Hematopoietic multipotent progenitor cell treated with erythropoietin and hydrocortisone succinate and interleukin-3 and kit ligand, for 6 days (in vitro differentiated cells): ENCODE measurements around the gene TMEM169.
A peak's percentile ranks its signal among the peaks of the same experiment; 100 is the strongest.
"Not testable (repeated sequence)": the region's sequence is repeated elsewhere in the genome, so short reads cannot be mapped to it uniquely, and the experiment has no call there.

Experiments
- DNase-seq: peaks from one replicate; pipeline ENCODE4 v3.0.0-alpha.2; 2015

The TMEM169 gene

GRCh38 chr2:216134958-216135541, 53.3 kb downstream of the TMEM169 start:
- DNase-seq, result no peak

- DNase-seq, result peak; percentile 55
These were observed 58.2 kb downstream of the TMEM169 start for GRCh38 chr2:216139884-216140283.

- not testable (repeated sequence) for DNase-seq
These were observed 59.8 kb downstream of the TMEM169 start for GRCh38 chr2:216141516-216141915.

GRCh38 chr2:216142540-216142939, 60.8 kb downstream of the TMEM169 start:
- DNase-seq, result no peak

GRCh38 chr2:216144372-216144771, 62.7 kb downstream of the TMEM169 start:
- DNase-seq, result no peak

GRCh38 chr2:216144857-216145256, 63.1 kb downstream of the TMEM169 start:
- no peak for DNase-seq

GRCh38 chr2:216146573-216146972, 64.9 kb downstream of the TMEM169 start:
- DNase-seq, result no peak

- DNase-seq, result no peak
These were observed 65.7 kb downstream of the TMEM169 start for GRCh38 chr2:216147172-216148131.

- DNase-seq, result no peak
These were observed 67.3 kb downstream of the TMEM169 start for GRCh38 chr2:216148983-216149382.

- DNase-seq, result no peak
These were observed 68.0 kb downstream of the TMEM169 start for GRCh38 chr2:216149741-216150140.

- peak; percentile 18 for DNase-seq
These were observed 69.8 kb downstream of the TMEM169 start for GRCh38 chr2:216151313-216152025.
